Stomach (tissue), 9 donors: ENCODE data around the gene NUP214. TPM values are rescaled to one million over a fixed set of nuclear protein-coding genes. Genes with fewer than 3 reads are reported as not detected.

Experiments used
- DNase-seq, 2 donors: peaks; one replicate each; pipeline versions ENCODE4 v3.0.0 to v3.0.0-alpha.2; 2013 to 2019
- H3K27ac ChIP-seq, 5 donors: fragments of 200-600 bp in 4 of 5; sonication (generic) in 4 of 5; one replicate each; pipeline ENCODE4 v1.5.1; 2013 to 2019; ENCODE audit warnings: mild to moderate bottlenecking in 1 of 5, moderate library complexity in 1 of 5
- H3K27me3 ChIP-seq, 3 donors: fragments of 200-600 bp; sonication (generic); one replicate each; pipeline ENCODE4 v1.5.1; 2017 to 2019; ENCODE audit warnings: mixed run types in 1 of 3
- H3K36me3 ChIP-seq, 4 donors: fragments of 200-600 bp; sonication (generic); 1 replicate in 3 of 4; 2 replicates in 1 of 4; pipeline ENCODE4 v1.5.1; 2016 to 2019
- H3K4me1 ChIP-seq, 4 donors: fragments of 200-600 bp; sonication (generic); one replicate each; pipeline ENCODE4 v1.5.1; 2016 to 2019
- H3K4me3 ChIP-seq, 4 donors: fragments of 200-600 bp; sonication (generic) in 3 of 4; one replicate each; pipeline ENCODE4 v1.5.1; 2016 to 2019; ENCODE audit warnings: mild to moderate bottlenecking in 1 of 4
- H3K9me3 ChIP-seq, 4 donors: fragments of 200-600 bp; sonication (generic); one replicate each; pipeline ENCODE4 v1.5.1; 2016 to 2019
- EP300 ChIP-seq: sonication (generic); formaldehyde crosslinking; IDR thresholded peaks from one replicate; pipeline ENCODE4 v1.6.1; 2017; ENCODE audit warnings: antibody characterized with exemption
- POLR2A ChIP-seq, 4 donors: fragments of 450-650 bp; IDR thresholded peaks; one replicate each; pipeline ENCODE4 v1.6.1; 2016; ENCODE audit warnings: antibody characterized with exemption in 4 of 4, control low read depth in 2 of 4, mild to moderate bottlenecking in 1 of 4, moderate library complexity in 1 of 4
- POLR2AphosphoS5 ChIP-seq, 3 donors: sonication (generic); formaldehyde crosslinking; IDR thresholded peaks; one replicate each; pipeline ENCODE4 v1.6.1; 2016; ENCODE audit warnings: antibody characterized with exemption in 3 of 3
- WGBS, 5 donors: extraction: QIAGEN DNeasy Blood & Tissue Kit in 3 of 5; methylation state at CpG; one replicate each; pipeline versions ENCODE4 v1.1.5 to v1.1.7; 2013 to 2018; 5-methylcytosine and 5-hydroxymethylcytosine counted together
- intact Hi-C: fragments of 100-400 bp; cut with DNase I; formaldehyde crosslinking; loops from one replicate; pipeline ENCODE4 v1.15.1; 2023; ENCODE audit warnings: low total_unique reads
- polyA plus RNA-seq, 3 donors: library from polyadenylated mRNA; stranded (reverse); fragments of 200-250 nt; gene quantifications; one replicate each; pipeline ENCODE4 v1.2.3, GENCODE V29; 2013
- total RNA-seq, 5 donors: library from RNA; depleted of rRNA; stranded (reverse); fragments of >200 nt; gene quantifications; one replicate each; pipeline versions ENCODE4 v1.1.0 to v1.2.3, GENCODE V29; 2014 to 2016
- TF ChIP-seq, protein P1 (sequence below), 7 experiments: fragments of 450-650 bp in 4 of 7; fragments of 200-600 bp in 3 of 7; sonication (generic) in 3 of 7; IDR thresholded peaks; one replicate each; pipeline ENCODE4 v1.5.1; 2016 to 2019; ENCODE audit warnings: antibody characterized with exemption in 7 of 7, control low read depth in 2 of 7, mild to moderate bottlenecking in 1 of 7
- donor health status: healthy with polysubstance abuse.
- donor health status: Bipolar disorder and iron deficiency.
- donor health status: healthy.

The NUP214 gene
- total and polyA plus RNA-seq, 8 donors = 21.7 to 111 (median 35.0) TPM

DNA sequence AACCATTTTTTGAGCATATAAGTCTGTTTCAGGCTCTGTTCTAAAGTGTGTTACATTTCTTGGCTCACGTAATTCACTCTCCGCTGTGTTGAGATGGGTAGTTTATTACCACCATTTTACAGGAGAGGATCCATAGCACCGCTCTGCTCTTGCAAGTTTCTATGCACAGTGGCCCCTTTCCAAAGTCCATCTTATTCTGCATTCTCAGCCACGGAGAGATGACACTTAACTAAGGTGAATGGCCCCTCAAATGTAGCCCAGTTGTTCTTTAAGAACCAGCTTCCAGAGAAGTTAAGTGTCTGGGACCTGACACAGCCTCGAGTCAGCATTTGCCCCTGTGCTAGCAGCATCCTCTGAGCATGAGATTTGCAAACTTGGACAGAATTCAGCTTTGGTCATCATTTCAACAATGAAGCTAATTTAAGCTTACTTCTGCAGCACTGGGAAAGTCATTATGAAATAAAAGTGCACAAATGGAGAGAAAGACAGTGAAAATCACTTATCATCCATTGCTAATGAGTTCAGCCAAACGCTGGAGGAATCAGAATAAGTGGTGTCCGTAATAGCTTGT, 89.0 kb downstream of the NUP214 start:
- WGBS, 5 donors = 68 to 87% (median 79%) methylated on average over 7 of the region's 7 CpGs
- peaks cover 5 to 83% (median 72%) of the 10 kb centered on the region in 4 donors for H3K36me3 ChIP-seq
- peaks cover 0 to 15% (median 9%) of the 10 kb centered on the region in 4 donors for H3K9me3 ChIP-seq
- no peak for DNase-seq
- intact Hi-C loops = no loop called here
- H3K4me3 ChIP-seq = no peak overlapping the region
- H3K27ac ChIP-seq = no peak overlapping the region
- H3K4me1 ChIP-seq = peaks cover 0 to 12% (median 0%) of the 10 kb centered on the region in 4 donors
- TF ChIP-seq EP300 (no peak), POLR2AphosphoS5 (IDR thresholded peaks at IDR 0.05) (no peak), POLR2A (IDR thresholded peaks at IDR 0.05) (no peak)
- TF ChIP-seq, protein P1, sequence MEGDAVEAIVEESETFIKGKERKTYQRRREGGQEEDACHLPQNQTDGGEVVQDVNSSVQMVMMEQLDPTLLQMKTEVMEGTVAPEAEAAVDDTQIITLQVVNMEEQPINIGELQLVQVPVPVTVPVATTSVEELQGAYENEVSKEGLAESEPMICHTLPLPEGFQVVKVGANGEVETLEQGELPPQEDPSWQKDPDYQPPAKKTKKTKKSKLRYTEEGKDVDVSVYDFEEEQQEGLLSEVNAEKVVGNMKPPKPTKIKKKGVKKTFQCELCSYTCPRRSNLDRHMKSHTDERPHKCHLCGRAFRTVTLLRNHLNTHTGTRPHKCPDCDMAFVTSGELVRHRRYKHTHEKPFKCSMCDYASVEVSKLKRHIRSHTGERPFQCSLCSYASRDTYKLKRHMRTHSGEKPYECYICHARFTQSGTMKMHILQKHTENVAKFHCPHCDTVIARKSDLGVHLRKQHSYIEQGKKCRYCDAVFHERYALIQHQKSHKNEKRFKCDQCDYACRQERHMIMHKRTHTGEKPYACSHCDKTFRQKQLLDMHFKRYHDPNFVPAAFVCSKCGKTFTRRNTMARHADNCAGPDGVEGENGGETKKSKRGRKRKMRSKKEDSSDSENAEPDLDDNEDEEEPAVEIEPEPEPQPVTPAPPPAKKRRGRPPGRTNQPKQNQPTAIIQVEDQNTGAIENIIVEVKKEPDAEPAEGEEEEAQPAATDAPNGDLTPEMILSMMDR (IDR thresholded peaks at IDR 0.05) = no peak
- no peaks in the 10 kb centered on the region for H3K27me3 ChIP-seq

DNA sequence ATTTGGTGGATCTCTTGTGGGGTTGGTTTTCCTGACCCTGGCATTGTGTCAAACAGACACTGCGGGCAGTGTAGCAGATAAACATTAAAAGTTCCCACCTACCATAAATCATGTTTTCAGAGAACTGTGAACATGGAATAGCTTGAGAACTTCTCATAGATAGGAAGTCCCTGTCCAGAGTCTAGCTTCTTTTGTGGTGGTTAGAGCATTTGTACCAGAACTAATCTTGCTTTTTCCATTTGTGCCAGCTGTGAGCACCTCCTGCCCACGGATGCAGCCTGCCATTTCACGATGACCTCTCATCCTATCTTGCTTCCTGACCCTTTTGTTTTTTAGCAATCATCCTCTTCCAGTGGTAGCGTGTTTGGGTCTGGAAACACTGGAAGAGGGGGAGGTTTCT, 89.5 kb downstream of the NUP214 start:
- WGBS, 5 donors = 60 to 86% (median 80%) methylated on average over 4 of the region's 4 CpGs
- TF ChIP-seq, protein P1 (IDR thresholded peaks at IDR 0.05) = no peak
- TF ChIP-seq EP300 (no peak), POLR2A (IDR thresholded peaks at IDR 0.05) (no peak), POLR2AphosphoS5 (IDR thresholded peaks at IDR 0.05) (no peak)
- Histone ChIP-seq H3K27ac (no peak overlapping the region), H3K4me1 (peaks cover 0 to 12% (median 0%) of the 10 kb centered on the region in 4 donors), H3K27me3 (no peaks in the 10 kb centered on the region), H3K4me3 (no peak overlapping the region), H3K36me3 (peaks cover 5 to 83% (median 72%) of the 10 kb centered on the region in 4 donors), H3K9me3 (peaks cover 0 to 15% (median 9%) of the 10 kb centered on the region in 4 donors)
- no peak for DNase-seq
- intact Hi-C loops = no loop called here

GRCh38 chr9:131216806-131217205, 91.4 kb downstream of the NUP214 start:
- DNase-seq = no peak
- H3K4me3 ChIP-seq = no peak overlapping the region
- peaks cover 0 to 12% (median 0%) of the 10 kb centered on the region in 4 donors for H3K4me1 ChIP-seq
- H3K9me3 ChIP-seq = peaks cover 0 to 7% (median 5%) of the 10 kb centered on the region in 4 donors
- H3K27me3 ChIP-seq = no peaks in the 10 kb centered on the region
- intact Hi-C loops = no loop called here
- TF ChIP-seq, protein P1 (IDR thresholded peaks at IDR 0.05) = no peak
- no peak for TF ChIP-seq POLR2A (IDR thresholded peaks at IDR 0.05)
- TF ChIP-seq POLR2AphosphoS5 (IDR thresholded peaks at IDR 0.05) = no peak
- no peak for TF ChIP-seq EP300
- 75 to 87% (median 80%) methylated on average over 4 of the region's 4 CpGs for WGBS, 5 donors
- peaks cover 5 to 76% (median 66%) of the 10 kb centered on the region in 4 donors for H3K36me3 ChIP-seq
- no peak overlapping the region for H3K27ac ChIP-seq

GRCh38 chr9:131217331-131218031, 92.1 kb downstream of the NUP214 start:
- Histone ChIP-seq H3K4me1 (peaks cover 0 to 12% (median 0%) of the 10 kb centered on the region in 4 donors), H3K4me3 (no peak overlapping the region), H3K27ac (no peak overlapping the region), H3K27me3 (no peaks in the 10 kb centered on the region), H3K36me3 (peaks cover 5 to 74% (median 63%) of the 10 kb centered on the region in 4 donors), H3K9me3 (peaks cover 0 to under 1% (median 0%) of the 10 kb centered on the region in 4 donors)
- TF ChIP-seq POLR2A (IDR thresholded peaks at IDR 0.05) (no peak), POLR2AphosphoS5 (IDR thresholded peaks at IDR 0.05) (no peak), EP300 (no peak)
- TF ChIP-seq, protein P1 (IDR thresholded peaks at IDR 0.05) = no peak
- intact Hi-C loops = no loop called here
- DNase-seq = peak in 1 of 2 donors; percentile 10
- WGBS, 5 donors = 72 to 82% (median 77%) methylated on average over 6 of the region's 6 CpGs
